ENCODE measurements around the gene LPP. TPM values are rescaled to one million over a fixed set of nuclear protein-coding genes. Genes with fewer than 3 reads are reported as not detected.

The LPP gene
- total RNA-seq, 1 experiment from 2014 or later = 20.4 TPM

GRCh38 chr3:188845514-188845913 lies 691.6 kb downstream of the LPP start:
- DNase-seq = no peak
- no peaks in the 10 kb centered on the region for H3K79me2 ChIP-seq (ENCODE audit: low read length)
- no peaks in the 10 kb centered on the region for H3K9me3 ChIP-seq (ENCODE audit: low read length)
- H3K4me1 ChIP-seq (ENCODE audit: insufficient read depth, low read length) = no peaks in the 10 kb centered on the region
- ChIA-PET CTCF (no interaction called here), POLR2A (ENCODE audit: unreplicated experiment) (no interaction called here)
- H3K4me3 ChIP-seq (ENCODE audit: low read length) = no peak overlapping the region
- no peaks in the 10 kb centered on the region for H3K36me3 ChIP-seq (ENCODE audit: low read depth, low read length)
- H3K9ac ChIP-seq (ENCODE audit: low read length) = no peak overlapping the region
- no TSS peak for BruUV-seq (replicated peaks)
- no peaks in the 10 kb centered on the region for H3K27me3 ChIP-seq (ENCODE audit: low read length)
- no peak overlapping the region for H2AFZ ChIP-seq (ENCODE audit: low read length)
- H3K9me2 ChIP-seq (replicated peaks; ENCODE audit: low read length) = no peaks in the 10 kb centered on the region
- no peak overlapping the region for H3K4me2 ChIP-seq (ENCODE audit: low read length)
- intact Hi-C loops (cut with micrococcal nuclease) = no loop called here
- no peaks in the 10 kb centered on the region for H4K20me1 ChIP-seq (ENCODE audit: low read length)
- TF ChIP-seq CTCF (conservative IDR thresholded peaks at IDR 0.05; ENCODE audit: low read depth, low read length) = no peak
- TF ChIP-seq EZH2 (IDR thresholded peaks at IDR 0.05; ENCODE audit: low read length, unreplicated experiment) = no peak
- TF ChIP-seq EZH2phosphoT487 (IDR thresholded peaks at IDR 0.05; ENCODE audit: borderline replicate concordance, low read length) = no peak
- no peak overlapping the region for H3K27ac ChIP-seq (ENCODE audit: low read length)
- no peaks in the 10 kb centered on the region for H3F3A ChIP-seq (ENCODE audit: low read length, unreplicated experiment)
- no peak for ATAC-seq

- DNase-seq (no peak), ATAC-seq (no peak)
- no peaks in the 10 kb centered on the region for H3K9me2 ChIP-seq (replicated peaks; ENCODE audit: low read length)
- no peak overlapping the region for H2AFZ ChIP-seq (ENCODE audit: low read length)
- H3K4me2 ChIP-seq (ENCODE audit: low read length) = no peak overlapping the region
- H3K27ac ChIP-seq (ENCODE audit: low read length) = no peak overlapping the region
- TF ChIP-seq EZH2phosphoT487 (IDR thresholded peaks at IDR 0.05; ENCODE audit: borderline replicate concordance, low read length) (no peak), CTCF (conservative IDR thresholded peaks at IDR 0.05; ENCODE audit: low read depth, low read length) (no peak), EZH2 (IDR thresholded peaks at IDR 0.05; ENCODE audit: low read length, unreplicated experiment) (no peak)
- ChIA-PET CTCF (no interaction called here), POLR2A (ENCODE audit: unreplicated experiment) (no interaction called here)
- intact Hi-C loops (cut with micrococcal nuclease) = no loop called here
- H3K27me3 ChIP-seq (ENCODE audit: low read length) = no peaks in the 10 kb centered on the region
- H3K4me3 ChIP-seq (ENCODE audit: low read length) = no peak overlapping the region
- H3F3A ChIP-seq (ENCODE audit: low read length, unreplicated experiment) = no peaks in the 10 kb centered on the region
- no peaks in the 10 kb centered on the region for H3K4me1 ChIP-seq (ENCODE audit: insufficient read depth, low read length)
- H4K20me1 ChIP-seq (ENCODE audit: low read length) = no peaks in the 10 kb centered on the region
- H3K36me3 ChIP-seq (ENCODE audit: low read depth, low read length) = no peaks in the 10 kb centered on the region
- no peaks in the 10 kb centered on the region for H3K79me2 ChIP-seq (ENCODE audit: low read length)
- BruUV-seq (replicated peaks) = no TSS peak
- no peaks in the 10 kb centered on the region for H3K9me3 ChIP-seq (ENCODE audit: low read length)
- no peak overlapping the region for H3K9ac ChIP-seq (ENCODE audit: low read length)
These were observed 695.0 kb downstream of the LPP start for GRCh38 chr3:188848947-188849346.

GRCh38 chr3:188853856-188854771 lies 700.2 kb downstream of the LPP start:
- Histone ChIP-seq H3K4me1 (ENCODE audit: insufficient read depth, low read length) (no peaks in the 10 kb centered on the region), H3K27me3 (ENCODE audit: low read length) (no peaks in the 10 kb centered on the region), H3K9me3 (ENCODE audit: low read length) (no peaks in the 10 kb centered on the region), H3K9me2 (replicated peaks; ENCODE audit: low read length) (no peaks in the 10 kb centered on the region), H3K9ac (ENCODE audit: low read length) (no peak overlapping the region), H3K79me2 (ENCODE audit: low read length) (no peaks in the 10 kb centered on the region), H4K20me1 (ENCODE audit: low read length) (no peaks in the 10 kb centered on the region), H3K4me3 (ENCODE audit: low read length) (no peak overlapping the region), H3F3A (ENCODE audit: low read length, unreplicated experiment) (no peaks in the 10 kb centered on the region), H3K36me3 (ENCODE audit: low read depth, low read length) (no peaks in the 10 kb centered on the region), H2AFZ (ENCODE audit: low read length) (no peak overlapping the region), H3K4me2 (ENCODE audit: low read length) (no peak overlapping the region), H3K27ac (ENCODE audit: low read length) (no peak overlapping the region)
- BruUV-seq (replicated peaks) = no TSS peak
- POLR2A ChIA-PET (ENCODE audit: unreplicated experiment) = no interaction called here
- CTCF ChIA-PET = no interaction called here
- intact Hi-C loops (cut with micrococcal nuclease) = no loop called here
- TF ChIP-seq EZH2 (IDR thresholded peaks at IDR 0.05; ENCODE audit: low read length, unreplicated experiment) = no peak
- no peak for TF ChIP-seq EZH2phosphoT487 (IDR thresholded peaks at IDR 0.05; ENCODE audit: borderline replicate concordance, low read length)
- TF ChIP-seq CTCF (conservative IDR thresholded peaks at IDR 0.05; ENCODE audit: low read depth, low read length) = no peak
- DNase-seq (no peak), ATAC-seq (no peak)

All from PC-3 (cell line).